Measurements from ENCODE around the gene ZNF23. TPM values are rescaled to one million over a fixed set of nuclear protein-coding genes. Genes with fewer than 3 reads are reported as not detected.
"Not testable (repeated sequence)": the region's sequence is repeated elsewhere in the genome, so short reads cannot be mapped to it uniquely, and the experiment has no call there.

ZNF23 gene
- polyA plus RNA-seq (2011; rRNA removed) (11.9 and 14.8 TPM in 2 replicates), polyA minus RNA-seq (2011; rRNA and poly(A)+ RNA removed) (15.9 and 16.6 TPM in 2 replicates)

DNA sequence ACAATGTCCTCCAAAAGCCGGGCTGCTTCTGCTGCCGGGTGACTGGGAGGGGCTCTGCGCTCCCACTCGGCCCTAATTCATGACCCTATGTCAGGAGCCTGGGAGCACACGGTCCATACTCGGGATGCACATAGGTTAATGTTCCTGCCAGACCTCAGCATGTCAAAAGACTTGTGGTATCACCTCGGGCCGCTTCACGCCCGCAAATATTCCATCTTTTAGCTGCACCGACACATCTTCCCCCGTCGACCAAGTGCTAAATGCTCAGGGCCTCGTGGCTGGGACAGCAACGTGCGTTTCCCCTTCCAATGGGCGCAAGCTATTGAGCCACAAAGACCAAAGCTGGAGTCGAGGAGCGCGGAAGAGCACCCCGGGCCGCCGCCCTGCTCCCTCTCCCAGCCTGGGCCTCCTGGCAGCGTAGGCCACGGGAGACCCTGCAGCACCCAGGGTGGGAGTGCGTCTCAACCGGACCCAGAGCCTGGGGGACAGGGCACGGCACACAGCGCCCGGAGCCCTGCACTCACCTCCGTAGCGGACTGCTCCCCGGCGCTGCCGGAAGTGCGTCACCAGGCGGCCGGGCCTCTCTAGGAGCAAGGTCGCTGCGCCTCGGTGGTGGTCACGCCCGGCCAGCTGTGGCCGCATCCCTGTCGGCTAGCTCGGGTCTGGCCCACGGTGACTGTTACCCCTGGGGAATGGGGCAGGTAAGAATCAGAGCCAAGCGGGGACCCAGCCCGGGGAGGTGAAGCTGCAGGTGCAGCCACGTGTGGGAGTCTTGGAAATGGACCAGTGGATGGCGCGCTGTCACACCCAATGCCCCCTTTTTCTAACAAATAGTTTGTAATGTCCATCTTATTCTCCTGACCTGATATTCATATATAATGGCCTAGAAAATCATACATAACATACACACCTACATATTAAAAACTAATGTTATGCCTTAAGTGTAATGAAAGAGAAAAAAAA lies at the start of gene ZNF23:
TSS of gene ZNF23 (minus strand) at position 562 of the 963 bp plus-strand sequence. CDS start 5,451 bp downstream, outside the sequence.
- peak; percentile 49 for DNase-seq (ENCODE audit: low read depth, low spot score)
- CTCF ChIA-PET: interaction anchor here (0.6 to 1.5 kb wide), 3 partner anchors 23 to 194 kb away, joined by 3 to 4 read pairs (median 3); no protein-coding TSS in a partner anchor
- POLR2A ChIA-PET: interaction anchor here (1.0 to 1.4 kb wide), 2 partner anchors 13 to 22 kb away, joined by 3 to 11 read pairs; no protein-coding TSS in a partner anchor
- no peaks in the 10 kb centered on the region for H3K27me3 ChIP-seq (ENCODE audit: control insufficient read depth, insufficient read depth, low read length)
- 0 out of 2 replicates have a peak, but pooled peaks have one; percentile 9 for TF ChIP-seq CTCF (IDR thresholded peaks at IDR 0.05; ENCODE audit: low read depth, low read length)
- H3K27ac ChIP-seq (ENCODE audit: low read depth, low read length): peak within 1 kb of the TSS; percentile 90
- H3K4me3 ChIP-seq (ENCODE audit: low read depth, low read length): peak within 1 kb of the TSS; percentile 99
- peaks cover 3% of the 10 kb centered on the region; the same call in 1 of the 2 replicates for H3K9me3 ChIP-seq (ENCODE audit: control insufficient read depth, insufficient read depth, low read length)

- Histone ChIP-seq H3K9me3 (ENCODE audit: control insufficient read depth, insufficient read depth, low read length) (no peaks in the 10 kb centered on the region), H3K27ac (ENCODE audit: low read depth, low read length) (no peak overlapping the region), H3K4me3 (ENCODE audit: low read depth, low read length) (no peak overlapping the region), H3K27me3 (ENCODE audit: control insufficient read depth, insufficient read depth, low read length) (no peaks in the 10 kb centered on the region)
- no peak for TF ChIP-seq CTCF (IDR thresholded peaks at IDR 0.05; ENCODE audit: low read depth, low read length)
- no peak for DNase-seq (ENCODE audit: low read depth, low spot score)
- ChIA-PET CTCF (no interaction called here), POLR2A (no interaction called here)
Observed at GRCh38 chr16:71507061-71507460, 45.0 kb upstream of the ZNF23 start.

DNA sequence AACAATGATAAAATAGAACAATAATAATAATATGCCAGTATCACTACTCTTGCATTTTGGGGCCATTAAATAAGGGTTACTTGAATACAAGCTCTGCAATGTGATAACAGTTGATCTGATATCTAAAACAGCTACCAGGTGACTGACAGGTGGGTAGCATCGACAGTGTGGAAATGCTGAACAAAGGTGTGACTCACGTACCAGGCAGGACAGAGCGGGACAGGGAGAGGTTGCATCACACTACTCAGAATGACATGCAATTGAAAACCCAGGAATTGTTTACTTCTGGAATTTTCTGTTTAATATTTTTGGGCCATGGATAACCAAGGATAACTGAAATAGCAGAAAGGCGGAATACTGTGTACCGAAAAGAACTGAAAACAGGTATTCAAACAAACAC lies 42.9 kb upstream of the ZNF23 start:
- DNase-seq (ENCODE audit: low read depth, low spot score): no peak
- Histone ChIP-seq H3K27me3 (ENCODE audit: control insufficient read depth, insufficient read depth, low read length) (no peaks in the 10 kb centered on the region), H3K9me3 (ENCODE audit: control insufficient read depth, insufficient read depth, low read length) (no peaks in the 10 kb centered on the region), H3K4me3 (ENCODE audit: low read depth, low read length) (no peak overlapping the region), H3K27ac (ENCODE audit: low read depth, low read length) (no peak overlapping the region)
- ChIA-PET CTCF (interaction anchor here (1.4 kb wide), 1 partner anchor 92 kb away, joined by 5 read pairs; no protein-coding TSS in a partner anchor), POLR2A (no interaction called here)
- TF ChIP-seq CTCF (IDR thresholded peaks at IDR 0.05; ENCODE audit: low read depth, low read length): no peak

DNA sequence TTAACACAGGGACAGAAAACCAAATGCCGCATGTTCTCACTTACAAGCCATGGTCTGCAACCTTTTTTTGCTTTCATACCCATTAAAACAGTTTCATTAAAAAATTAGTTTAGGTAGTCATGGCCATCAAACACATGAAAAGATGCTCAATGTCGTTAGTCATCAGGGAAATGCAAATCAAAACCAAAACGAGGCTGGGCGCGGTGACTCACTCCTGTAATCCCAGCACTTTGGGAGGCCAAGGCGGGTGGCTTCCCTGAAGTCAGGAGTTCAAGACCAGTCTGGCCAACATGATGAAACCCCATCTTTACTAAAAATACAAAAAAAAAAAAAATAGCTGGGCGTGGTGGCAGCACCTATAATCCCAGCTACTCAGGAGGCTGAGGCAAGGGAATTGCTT lies 42.0 kb upstream of the ZNF23 start:
- CTCF ChIA-PET: interaction anchor here (15.0 kb wide), 1 partner anchor 93 kb away, joined by 316 read pairs; no protein-coding TSS in a partner anchor
- H3K27me3 ChIP-seq (ENCODE audit: control insufficient read depth, insufficient read depth, low read length); H3K4me3 ChIP-seq (ENCODE audit: low read depth, low read length); DNase-seq (ENCODE audit: low read depth, low spot score); H3K9me3 ChIP-seq (ENCODE audit: control insufficient read depth, insufficient read depth, low read length); H3K27ac ChIP-seq (ENCODE audit: low read depth, low read length); POLR2A ChIA-PET: not testable (repeated sequence)

DNA sequence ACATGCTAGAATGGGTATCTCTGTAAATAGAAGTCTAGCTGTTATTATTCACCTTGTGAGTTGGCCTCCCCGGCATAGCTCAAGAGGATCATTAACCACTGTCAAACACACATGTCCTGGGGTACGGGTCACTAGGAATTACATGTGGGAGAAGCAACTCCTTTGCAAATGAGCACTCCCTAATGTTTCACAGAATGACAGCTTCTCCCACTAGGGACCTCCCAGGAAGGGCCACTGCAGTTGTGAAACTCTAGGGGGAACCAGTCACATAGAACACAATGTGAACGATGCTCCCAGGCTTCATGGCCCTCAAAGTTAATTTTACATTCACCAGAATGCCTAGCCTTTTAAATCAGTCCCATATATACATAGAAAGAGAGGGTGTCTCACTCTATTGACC lies 39.5 kb upstream of the ZNF23 start:
- CTCF ChIA-PET: interaction anchor here (1.0 to 15.0 kb wide), 5 partner anchors 18 to 190 kb away, joined by 3 to 316 read pairs (median 3); no protein-coding TSS in a partner anchor
- TF ChIP-seq CTCF (IDR thresholded peaks at IDR 0.05; ENCODE audit: low read depth, low read length): no peak
- no peak for DNase-seq (ENCODE audit: low read depth, low spot score)
- POLR2A ChIA-PET: no interaction called here
- Histone ChIP-seq H3K4me3 (ENCODE audit: low read depth, low read length) (no peak overlapping the region), H3K27ac (ENCODE audit: low read depth, low read length) (no peak overlapping the region), H3K9me3 (ENCODE audit: control insufficient read depth, insufficient read depth, low read length) (no peaks in the 10 kb centered on the region), H3K27me3 (ENCODE audit: control insufficient read depth, insufficient read depth, low read length) (no peaks in the 10 kb centered on the region)
